Endothelial cell of umbilical vein (primary cell): ENCODE measurements around the gene DUSP14.

Experiments used
- CTCF ChIP-seq, 2 donors: IDR thresholded peaks; 1 replicate in 1 of 2; 2 replicates in 1 of 2; pipeline ENCODE4 v1.5.1; 2011; ENCODE audit warnings: low read length in 2 of 2, mild to moderate bottlenecking in 2 of 2, moderate library complexity in 2 of 2, control low read depth in 1 of 2, inconsistent platforms in 1 of 2, low read depth in 1 of 2; ENCODE audit not compliant: insufficient read depth in 1 of 2; ENCODE audit errors: extremely low read depth in 1 of 2
- EZH2 ChIP-seq: IDR thresholded peaks from 2 replicates; pipeline ENCODE4 v1.6.1; 2012; ENCODE audit warnings: borderline replicate concordance, low read depth, mild to moderate bottlenecking, moderate library complexity, low read length, inconsistent platforms; ENCODE audit not compliant: severe bottlenecking
- MAX ChIP-seq: IDR thresholded peaks from 2 replicates; pipeline ENCODE4 v1.6.1; 2011; ENCODE audit not compliant: insufficient read depth, insufficient read length
- POLR2A ChIP-seq: IDR thresholded peaks from 2 replicates; pipeline ENCODE4 v1.6.1; 2012; ENCODE audit warnings: low read depth, mild to moderate bottlenecking, control low read depth, low read length
- POLR2AphosphoS5 ChIP-seq: IDR thresholded peaks from 2 replicates; pipeline ENCODE4 v1.6.1; 2012; ENCODE audit warnings: low read depth, mild to moderate bottlenecking, control low read depth, low read length, moderate library complexity; ENCODE audit not compliant: insufficient read depth

GRCh38 chr17:37541880-37542660, 52.4 kb downstream of the DUSP14 start:
- TF ChIP-seq CTCF (IDR thresholded peaks at IDR 0.05; ENCODE audit: extremely low read depth in 1 of 2, insufficient read depth in 1 of 2, low read depth in 1 of 2, low read length in 2 of 2) (no peak), EZH2 (no peak), POLR2A (no peak), MAX (no peak), POLR2AphosphoS5 (no peak)
